ENCODE data around the gene BUD23.
"Not testable (repeated sequence)": the region's sequence is repeated elsewhere in the genome, so short reads cannot be mapped to it uniquely, and the experiment has no call there.

The BUD23 gene

DNA sequence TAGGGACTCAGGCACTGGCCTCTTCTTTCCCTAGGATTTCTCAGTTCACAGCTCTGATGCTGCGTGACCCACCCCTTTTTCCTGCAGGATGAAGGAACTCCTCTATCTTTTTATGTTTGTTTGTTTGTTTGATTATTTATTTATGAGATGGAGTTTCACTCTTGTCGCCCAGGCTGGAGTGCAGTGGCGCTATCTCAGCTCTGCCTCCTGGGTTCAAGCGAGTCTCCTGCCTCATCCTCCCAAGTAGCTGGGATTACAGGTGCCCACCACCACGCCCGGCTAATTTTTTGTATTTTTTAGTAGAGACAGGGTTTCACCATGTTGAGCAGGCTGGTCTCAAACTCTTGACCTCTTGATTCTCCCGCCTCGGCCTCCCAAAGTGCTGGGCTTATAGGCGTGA, 37.0 kb downstream of the BUD23 start:
- DNase-seq: not testable (repeated sequence)

- DNase-seq: no peak
These were observed 38.0 kb downstream of the BUD23 start for GRCh38 chr7:73721377-73721817.

- peak; percentile 35 for DNase-seq
These were observed 38.8 kb downstream of the BUD23 start for GRCh38 chr7:73722182-73722581.

DNA sequence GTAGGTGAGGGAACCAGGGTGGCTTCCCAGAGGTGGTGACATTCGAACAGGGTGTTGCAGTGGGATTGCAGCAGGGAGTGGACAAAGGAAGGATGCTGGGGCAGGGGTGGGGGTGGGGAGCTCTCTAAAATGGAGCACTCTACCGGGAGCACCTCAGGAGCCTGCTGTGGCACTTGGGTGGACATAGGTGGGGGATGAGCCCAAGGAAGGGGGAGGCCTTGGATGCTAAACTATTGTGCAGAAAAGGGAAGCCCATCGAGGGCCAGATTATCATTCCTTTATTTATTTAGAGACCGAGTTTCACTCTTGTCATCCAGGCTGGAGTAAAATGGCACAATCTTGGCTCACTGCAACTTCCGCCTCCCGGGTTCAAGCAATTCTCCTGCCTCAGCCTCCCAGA, 39.4 kb downstream of the BUD23 start:
- no peak for DNase-seq

- no peak for DNase-seq
These were observed 40.4 kb downstream of the BUD23 start for GRCh38 chr7:73723813-73724212.

- DNase-seq: no peak
These were observed 42.7 kb downstream of the BUD23 start for GRCh38 chr7:73726083-73726466.

- DNase-seq: peak; percentile 53
These were observed 44.6 kb downstream of the BUD23 start for GRCh38 chr7:73727952-73728351.

DNA sequence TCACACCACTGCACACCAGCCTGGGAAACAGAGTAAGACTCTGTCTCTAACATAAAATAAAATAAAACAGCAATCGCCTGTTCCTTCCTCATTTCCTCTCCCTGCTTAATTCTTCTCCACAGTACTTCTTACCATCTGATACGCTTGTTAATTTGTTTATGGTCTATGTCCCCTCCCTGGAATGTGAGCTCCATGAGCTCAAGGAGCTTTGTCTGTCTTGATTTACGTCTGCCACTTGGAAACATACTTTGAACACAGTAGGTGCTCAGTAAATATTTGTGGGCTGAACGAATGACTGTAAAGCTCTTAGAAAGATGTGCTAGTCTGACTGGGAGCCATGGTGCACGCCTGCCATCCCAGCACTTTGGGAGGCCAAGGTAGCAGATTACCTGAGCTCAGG, 45.2 kb downstream of the BUD23 start:
- no peak for DNase-seq

GRCh38 chr7:73730485-73730884, 47.1 kb downstream of the BUD23 start:
- DNase-seq: no peak

DNA sequence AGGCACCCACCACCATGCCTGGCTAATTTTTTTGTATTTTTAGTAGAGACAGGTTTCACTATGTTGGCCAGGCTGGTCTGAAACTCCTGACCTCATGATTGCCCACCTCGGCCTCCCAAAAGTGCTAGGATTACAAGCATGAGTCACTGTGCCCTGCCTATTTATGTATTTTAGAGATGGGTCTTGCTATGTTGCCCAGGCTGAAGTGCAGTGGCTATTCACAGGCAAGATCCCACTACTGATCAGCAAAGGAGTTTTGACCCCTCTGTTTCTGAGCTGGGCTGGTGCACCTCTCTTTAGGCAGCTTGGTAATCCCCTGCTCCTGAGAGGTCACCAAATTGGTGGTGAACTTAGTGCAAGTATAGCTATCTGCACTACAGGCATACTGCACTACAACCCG, 49.0 kb downstream of the BUD23 start:
- no peak for DNase-seq

DNA sequence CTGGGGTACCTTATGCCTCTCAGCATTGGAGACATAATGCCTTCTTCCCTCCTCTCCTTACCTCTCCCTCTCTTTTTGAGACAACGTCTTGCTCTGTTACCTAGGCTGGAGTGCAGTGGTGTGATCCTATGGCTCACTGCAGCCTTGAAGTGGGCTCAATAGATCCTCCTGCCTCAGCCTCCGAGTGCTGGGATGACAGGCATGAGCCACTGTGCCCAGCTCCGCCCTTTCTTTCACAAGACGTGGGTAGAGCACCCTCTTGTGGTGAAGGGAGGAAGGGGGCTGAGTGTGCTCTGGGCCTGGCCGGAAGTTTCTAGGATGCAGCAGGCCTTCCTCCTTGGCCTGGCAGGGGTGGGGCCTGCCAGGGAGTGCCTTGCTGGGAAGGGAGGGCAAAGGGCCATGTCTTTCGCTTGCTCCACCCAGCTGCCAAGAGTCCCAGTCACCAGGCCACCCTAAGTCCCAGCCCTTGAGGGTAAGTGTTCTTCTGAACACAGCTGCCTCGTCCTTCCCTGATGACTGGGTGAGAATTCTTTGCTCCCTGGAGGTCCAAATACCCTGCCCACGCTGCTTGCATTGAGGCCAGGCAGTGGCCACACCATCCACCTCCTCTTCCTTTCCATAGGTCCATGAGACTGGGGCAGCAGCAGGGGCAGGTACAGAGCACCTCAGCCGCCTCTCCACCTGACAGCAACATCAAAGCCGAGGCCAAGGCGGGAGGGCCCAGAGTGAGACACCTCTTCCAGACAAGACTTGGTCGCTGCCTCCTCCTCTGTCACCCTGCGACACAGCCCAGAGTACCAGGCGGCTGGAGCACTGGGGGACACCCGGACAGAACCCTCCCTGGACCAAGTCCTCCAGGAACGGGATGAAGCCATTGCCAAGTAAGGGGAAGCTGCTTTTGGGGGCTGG, 51.5 kb downstream of the BUD23 start:
- peak; percentile 94 for DNase-seq

DNA sequence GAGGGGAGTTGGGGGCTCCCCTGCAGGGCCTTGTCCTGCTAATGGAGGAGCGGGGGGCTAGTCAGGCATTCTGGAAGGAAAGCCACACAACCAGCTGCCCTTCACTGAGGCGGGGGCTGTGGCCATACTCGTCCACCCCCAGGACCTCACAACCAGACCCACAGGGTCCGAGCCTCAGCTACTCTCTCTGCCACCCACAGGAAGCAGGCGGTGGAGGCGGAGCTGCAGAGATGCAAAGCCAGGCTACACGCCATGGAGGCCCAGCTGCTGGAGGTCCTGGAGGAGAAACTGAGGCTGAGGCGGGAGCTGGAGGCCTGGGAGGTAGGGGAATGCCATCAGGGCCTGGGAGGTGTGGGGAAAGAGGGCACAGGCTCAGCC, 52.1 kb downstream of the BUD23 start:
- DNase-seq: no peak

- no peak for DNase-seq
These were observed 53.5 kb downstream of the BUD23 start for GRCh38 chr7:73736885-73737284.

- no peak for DNase-seq
These were observed 54.3 kb downstream of the BUD23 start for GRCh38 chr7:73737491-73738219.

GRCh38 chr7:73738220-73738611, 54.8 kb downstream of the BUD23 start:
- peak; percentile 82 for DNase-seq

GRCh38 chr7:73738612-73739386, 55.4 kb downstream of the BUD23 start, which contains the start of gene ABHD11:
Gene ABHD11, minus strand, starts transcription at chr7:73738802. Its CDS starts 32 bp downstream, at chr7:73738770.
- peak; percentile 99 for DNase-seq

GRCh38 chr7:73739387-73739767, 56.0 kb downstream of the BUD23 start:
- no peak for DNase-seq

DNA sequence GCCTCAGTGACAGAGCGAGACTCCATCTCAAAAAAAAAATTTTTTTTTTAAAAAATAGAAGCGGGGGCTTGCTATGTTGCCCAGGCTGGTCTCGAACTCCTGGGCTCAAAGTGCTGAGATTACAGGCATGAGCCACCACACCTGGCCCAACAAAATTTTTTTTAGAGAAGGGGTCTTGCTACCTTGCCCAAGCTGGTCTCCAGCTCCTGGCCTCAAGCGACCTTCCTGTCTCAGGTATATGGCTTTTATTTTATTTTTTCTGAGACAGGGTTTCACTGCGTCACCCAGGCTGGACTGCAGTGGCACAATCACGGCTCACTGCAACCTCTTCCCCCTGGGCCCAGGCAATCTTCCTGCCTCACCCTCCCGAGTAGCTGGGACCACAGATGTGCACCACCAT, 56.8 kb downstream of the BUD23 start:
- DNase-seq: no peak

GRCh38 chr7:73740771-73741170, 57.4 kb downstream of the BUD23 start:
- peak; percentile 31 for DNase-seq

DNA sequence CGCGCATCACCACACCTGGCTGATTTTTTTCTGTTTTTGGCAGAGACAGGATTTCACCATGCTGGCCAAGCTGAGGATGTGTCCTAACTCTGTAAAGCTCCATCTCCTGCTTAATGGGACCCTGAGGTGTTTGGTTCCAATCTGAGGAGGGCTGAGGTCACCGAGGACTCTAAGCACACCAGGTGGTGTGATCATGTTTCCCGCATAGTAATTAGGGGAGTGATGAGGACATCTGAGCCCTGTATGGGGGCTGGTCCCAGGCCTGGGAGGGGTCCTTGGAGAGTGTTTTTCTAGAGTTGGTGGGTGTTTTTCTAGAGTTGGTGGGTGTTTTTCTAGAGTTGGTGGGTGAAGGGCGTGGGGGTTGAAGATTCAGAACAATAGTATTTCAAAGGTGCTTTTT, 58.2 kb downstream of the BUD23 start:
- DNase-seq: no peak

GRCh38 chr7:73742338-73742752, 58.9 kb downstream of the BUD23 start:
- peak; percentile 28 for DNase-seq

DNA sequence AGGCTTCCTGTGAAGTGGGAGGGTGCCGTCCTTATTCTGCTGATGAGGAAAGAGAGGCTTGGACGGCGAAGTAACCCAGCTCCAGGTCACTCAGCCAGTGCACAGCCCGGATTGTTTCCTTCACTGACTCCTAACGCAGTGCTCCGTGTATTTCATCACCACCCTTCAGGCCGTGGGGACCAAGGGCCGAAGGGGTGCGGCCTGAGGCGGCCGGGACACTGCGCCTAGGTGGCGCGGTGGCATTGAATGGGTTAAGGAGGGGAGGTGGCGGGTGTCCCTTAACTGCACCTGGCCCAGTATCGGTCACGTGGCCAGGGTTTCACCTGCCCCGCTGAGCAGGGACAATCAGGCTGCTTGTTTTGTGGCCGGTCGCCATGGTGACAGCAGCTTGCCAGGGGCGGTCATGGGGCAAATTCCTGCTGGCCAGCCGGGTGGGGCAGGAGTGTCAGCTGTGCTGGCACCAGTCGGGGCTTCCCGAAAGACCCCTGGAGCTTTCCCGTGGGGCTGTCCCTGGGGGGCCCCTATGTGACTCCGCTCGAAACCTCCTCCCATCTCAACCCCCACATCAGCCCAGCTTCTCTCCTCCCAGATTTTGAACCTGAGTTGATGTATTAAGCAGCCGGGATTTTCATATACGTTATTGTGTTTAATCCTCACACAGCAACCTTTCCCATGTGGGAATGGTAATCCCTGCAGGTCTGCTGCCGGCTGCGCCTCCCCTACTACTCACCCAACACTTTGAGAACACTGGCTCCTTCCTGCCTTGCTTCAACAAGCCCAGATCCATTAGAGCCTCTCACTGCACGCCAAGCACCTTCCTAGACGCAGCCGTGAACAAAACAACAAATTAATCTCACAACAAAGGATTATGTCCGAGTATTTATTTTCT, 59.6 kb downstream of the BUD23 start:
- DNase-seq: peak; percentile 100
